AG04450 (cell line): ENCODE measurements around the gene LRP8. TPM values are rescaled to one million over a fixed set of nuclear protein-coding genes. Genes with fewer than 3 reads are reported as not detected.

Source experiments
- CTCF ChIA-PET: fragments of 300-600, 350-600 bp; formaldehyde crosslinking; extraction: SDS; loops from one replicate; lab custom pipeline; 2022; ENCODE audit warnings: antibody characterized with exemption, inconsistent platforms; lab: Charles Lee
- POLR2A ChIA-PET: fragments of 350-600 bp; formaldehyde crosslinking; extraction: SDS; loops from one replicate; lab custom pipeline; 2021; ENCODE audit warnings: antibody characterized with exemption, inconsistent platforms; lab: Yijun Ruan, JAX
- DNase-seq: peaks from one replicate; pipeline ENCODE4 v3.0.0-alpha.2; 2011; ENCODE audit warnings: low read depth, low spot score
- H3K27ac ChIP-seq: one replicate; pipeline ENCODE4 v1.5.1; 2012; ENCODE audit warnings: low read depth, low read length, control low read depth
- H3K27me3 ChIP-seq: one replicate; pipeline ENCODE4 v1.6.0; 2012; ENCODE audit warnings: low read length; ENCODE audit not compliant: control insufficient read depth, insufficient read depth
- H3K4me3 ChIP-seq: 2 replicates; pipeline ENCODE4 v1.5.1; 2011; ENCODE audit warnings: mild to moderate bottlenecking, low read depth, low read length, control low read depth
- H3K9me3 ChIP-seq: 2 replicates; pipeline ENCODE4 v1.5.1; 2012; ENCODE audit warnings: low read length; ENCODE audit not compliant: control insufficient read depth, insufficient read depth
- CTCF ChIP-seq: IDR thresholded peaks from 2 replicates; pipeline ENCODE4 v1.5.1; 2011; ENCODE audit warnings: low read depth, low read length, control low read depth, inconsistent platforms
- polyA plus RNA-seq: library from polyadenylated mRNA; depleted of rRNA; stranded (reverse); fragments of >200 nt; gene quantifications from 2 replicates; pipeline ENCODE4 v1.2.3, GENCODE V29; 2011

Gene LRP8
- polyA plus RNA-seq, 1 experiment: 5.0 TPM

GRCh38 chr1:53256511-53257453, 71.1 kb downstream of the LRP8 start:
- ChIA-PET CTCF (interaction anchor here (0.8 to 1.2 kb wide), 2 partner anchors 21 to 137 kb away, joined by 3 to 4 read pairs; no protein-coding TSS in a partner anchor), POLR2A (no interaction called here)
- no peak overlapping the region for H3K4me3 ChIP-seq
- H3K27ac ChIP-seq: no peak overlapping the region
- no peaks in the 10 kb centered on the region for H3K9me3 ChIP-seq
- no peak for DNase-seq
- H3K27me3 ChIP-seq: no peaks in the 10 kb centered on the region
- no peak for TF ChIP-seq CTCF

DNA sequence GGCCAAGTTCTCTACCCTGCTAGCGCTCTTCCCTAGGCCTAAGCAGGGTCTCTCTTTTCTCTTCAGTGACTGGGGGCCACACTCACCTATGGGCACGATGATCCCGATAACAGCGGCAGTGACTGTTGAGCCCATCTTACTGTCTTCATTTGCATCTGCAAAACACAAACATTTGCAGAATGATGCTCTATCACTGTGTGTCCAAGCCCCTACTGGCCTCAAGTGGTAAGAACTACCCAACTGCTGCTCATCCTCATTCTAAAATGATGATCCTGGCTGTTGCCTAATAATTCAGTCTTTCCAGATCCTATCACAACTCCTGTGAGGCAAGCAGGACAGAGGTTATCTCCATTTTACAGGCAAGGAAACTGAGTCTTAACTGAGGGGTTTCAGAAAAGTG, 72.8 kb downstream of the LRP8 start:
- ChIA-PET POLR2A (no interaction called here), CTCF (no interaction called here)
- TF ChIP-seq CTCF: 0 out of 2 replicates have a peak, but pooled peaks have one; percentile 23
- no peaks in the 10 kb centered on the region for H3K27me3 ChIP-seq
- no peaks in the 10 kb centered on the region for H3K9me3 ChIP-seq
- H3K27ac ChIP-seq: no peak overlapping the region
- DNase-seq: no peak
- H3K4me3 ChIP-seq: no peak overlapping the region

DNA sequence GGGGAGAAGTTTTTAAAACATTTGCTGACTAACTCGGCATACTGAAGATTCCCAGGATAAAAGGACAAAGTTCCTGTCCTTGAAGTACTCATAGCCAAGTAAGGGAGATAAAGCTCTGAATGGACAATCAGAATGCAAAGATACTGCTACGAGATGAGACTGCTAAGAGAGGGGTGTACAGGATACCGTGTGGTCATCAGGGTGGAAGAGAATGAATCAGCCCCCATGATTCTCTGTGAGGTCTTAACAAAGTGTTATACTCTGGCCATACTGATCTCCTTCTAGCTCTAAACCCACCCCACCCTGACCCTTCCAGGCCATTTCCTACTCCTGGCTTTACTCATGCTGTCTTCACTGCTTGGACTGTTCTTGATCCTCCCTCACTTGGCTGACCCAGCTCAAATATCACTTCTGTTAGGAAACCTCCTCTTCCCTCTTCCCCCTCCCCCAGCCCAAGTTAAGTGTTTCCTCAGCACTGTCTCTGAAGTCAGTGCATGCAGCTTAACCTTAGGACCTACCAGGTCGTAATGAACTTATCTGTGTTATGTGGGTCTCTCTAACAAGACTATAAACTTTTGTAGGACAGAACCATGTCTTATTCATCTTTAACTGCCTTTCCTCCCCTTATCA, 73.7 kb downstream of the LRP8 start:
- peak; percentile 6 for DNase-seq
- no peak for TF ChIP-seq CTCF
- Histone ChIP-seq H3K4me3 (no peak overlapping the region), H3K27ac (peak overlapping the region; percentile 63), H3K27me3 (no peaks in the 10 kb centered on the region), H3K9me3 (no peaks in the 10 kb centered on the region)
- POLR2A ChIA-PET: no interaction called here
- CTCF ChIA-PET: interaction anchor here (0.7 kb wide), 1 partner anchor 138 kb away, joined by 3 read pairs; no protein-coding TSS in a partner anchor

GRCh38 chr1:53250325-53250724, 77.5 kb downstream of the LRP8 start:
- CTCF ChIA-PET: interaction anchor here (1.3 kb wide), 1 partner anchor 12 kb away, joined by 3 read pairs; no protein-coding TSS in a partner anchor
- no peak overlapping the region for H3K27ac ChIP-seq

More at GRCh38 chr1:53250325-53250724, 77.5 kb downstream of the LRP8 start:
- no peaks in the 10 kb centered on the region for H3K9me3 ChIP-seq
- H3K27me3 ChIP-seq: no peaks in the 10 kb centered on the region
- TF ChIP-seq CTCF: no peak
- no peak overlapping the region for H3K4me3 ChIP-seq
- POLR2A ChIA-PET: no interaction called here
- DNase-seq: no peak
